GM21528 (cell line): ENCODE measurements around the gene UBN1.

ENCODE experiments used
- ATAC-seq: cut with Tn5 transposase; IDR thresholded peaks from one replicate; pipeline ENCODE4 v1.9.1; 2021; ENCODE audit warnings: mild to moderate bottlenecking, moderate library complexity; ENCODE audit not compliant: unreplicated experiment, low FRiP score

Gene UBN1

GRCh38 chr16:4846901-4847773, at the start of gene UBN1, which contains the start of gene GLYR1:
UBN1 (plus strand) TSS chr16:4847481; CDS start chr16:4852918, 5,437 bp downstream.
GLYR1 (minus strand) TSS chr16:4847288; CDS start chr16:4847265, 23 bp downstream.
- ATAC-seq, result peak; percentile 87

GRCh38 chr16:4797805-4798252, 49.5 kb upstream of the UBN1 start:
- ATAC-seq, result no peak

GRCh38 chr16:4798456-4798855, 48.8 kb upstream of the UBN1 start:
- no peak for ATAC-seq

DNA sequence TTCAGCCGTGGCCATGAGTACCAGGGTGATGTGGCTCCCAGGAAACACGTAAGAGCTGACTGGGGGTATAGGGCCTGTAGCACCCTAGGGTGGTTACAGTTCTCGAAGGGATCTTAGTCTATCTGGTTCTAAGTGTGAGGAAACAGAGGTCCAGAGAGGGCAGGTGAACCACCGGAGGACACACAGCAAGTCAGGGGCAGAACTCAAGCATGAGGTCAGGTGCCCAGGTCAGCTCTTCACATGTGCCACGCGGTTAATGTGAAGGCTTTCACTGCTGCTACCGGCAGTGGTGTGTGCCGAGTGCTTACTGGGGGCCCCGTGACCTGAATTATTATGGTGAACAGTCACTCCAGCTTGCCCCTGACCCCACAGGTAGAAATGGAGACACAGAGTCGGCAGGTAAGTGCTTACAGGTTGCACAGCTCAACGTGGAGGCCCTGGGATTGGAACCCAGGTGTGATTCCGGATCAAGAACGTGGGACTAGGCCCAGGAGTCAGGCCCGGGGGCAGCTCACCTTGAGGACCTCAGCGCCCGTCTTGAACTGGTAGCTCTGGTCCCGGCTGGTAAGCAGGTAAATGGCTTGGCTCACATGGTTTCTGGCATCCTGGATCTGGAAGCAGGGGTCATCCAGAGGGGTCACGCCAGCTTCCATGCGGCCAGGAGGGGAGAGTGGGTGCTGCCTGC, 48.0 kb upstream of the UBN1 start:
- ATAC-seq, result no peak

DNA sequence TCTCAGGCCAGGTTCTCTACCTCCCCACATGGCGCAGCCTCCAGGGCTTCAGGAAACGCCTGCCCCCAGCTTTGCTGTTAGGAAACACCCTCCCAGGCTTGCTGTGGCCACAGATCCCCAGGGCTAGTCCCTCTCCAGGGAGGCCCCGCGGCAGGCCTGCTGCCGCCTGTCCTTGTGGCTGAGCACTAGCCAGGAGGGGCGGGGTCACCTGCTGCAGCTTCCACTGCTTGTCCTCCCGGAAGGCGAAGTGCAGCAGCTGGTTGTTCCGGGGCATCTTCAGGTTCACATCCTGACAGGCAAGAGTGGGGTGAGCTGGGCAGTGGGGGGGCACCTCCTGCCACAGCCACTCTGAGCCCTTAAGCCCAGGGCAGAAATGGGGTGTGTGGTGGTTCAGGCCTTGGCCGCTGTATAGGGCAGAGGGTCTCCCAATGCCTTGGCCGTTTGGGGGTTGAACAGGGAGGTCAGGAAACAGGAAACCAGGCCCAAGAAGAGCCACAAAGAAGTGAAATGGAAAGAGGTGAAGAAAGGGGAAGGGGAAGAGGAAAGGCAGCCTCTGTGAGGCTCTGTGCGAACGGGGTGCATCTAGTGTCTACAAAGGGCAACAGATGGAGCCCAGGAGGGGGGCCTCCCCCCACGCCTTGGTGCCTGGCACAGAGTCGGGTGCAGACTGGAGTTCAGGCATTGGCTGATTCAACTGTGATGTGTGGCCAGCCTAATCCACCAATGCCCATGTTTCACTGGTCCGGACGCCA, 46.8 kb upstream of the UBN1 start:
- no peak for ATAC-seq

- no peak for ATAC-seq
These were observed 46.0 kb upstream of the UBN1 start for GRCh38 chr16:4801051-4801961.

GRCh38 chr16:4801962-4802658, 45.2 kb upstream of the UBN1 start, which contains the start of gene ROGDI:
ROGDI (minus strand) TSS chr16:4802633; CDS start chr16:4802571, 62 bp downstream.
- ATAC-seq, result peak; percentile 53

DNA sequence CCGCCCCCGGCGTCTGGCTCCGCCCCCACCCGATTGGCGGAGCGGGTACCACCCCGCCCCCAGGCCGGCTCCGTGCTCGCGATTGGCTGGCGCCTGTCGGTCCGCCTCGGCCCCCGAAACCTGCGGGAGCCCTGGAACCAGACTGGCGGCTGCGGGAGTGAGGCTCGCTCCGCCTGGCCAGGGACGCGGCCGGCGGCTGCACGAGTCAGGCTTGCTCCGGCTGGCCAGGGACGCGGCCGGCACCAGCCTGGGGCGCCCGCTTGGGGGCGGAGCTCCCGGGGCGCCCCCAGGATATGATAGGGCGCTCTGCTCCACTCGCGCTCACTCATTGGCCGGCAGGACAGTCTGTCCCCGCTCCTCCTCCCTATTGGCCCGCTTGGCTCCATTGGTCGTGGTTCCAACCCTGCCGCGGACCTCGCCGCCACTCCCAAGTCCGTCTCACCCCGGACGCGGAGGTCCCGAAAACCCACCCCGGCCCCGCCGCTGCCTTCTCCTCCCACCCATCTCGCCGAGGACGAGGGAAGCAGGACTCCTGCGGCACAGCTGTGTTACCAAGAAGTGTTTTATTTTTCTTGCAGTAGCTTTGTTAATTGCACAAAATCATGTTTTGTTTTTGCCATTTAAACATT, 44.5 kb upstream of the UBN1 start:
- peak; percentile 90 for ATAC-seq

GRCh38 chr16:4803401-4803844, 43.9 kb upstream of the UBN1 start:
- ATAC-seq, result no peak

- ATAC-seq, result no peak
These were observed 43.2 kb upstream of the UBN1 start for GRCh38 chr16:4803898-4804762.

- ATAC-seq, result no peak
These were observed 42.0 kb upstream of the UBN1 start for GRCh38 chr16:4805231-4805630.

GRCh38 chr16:4806280-4806679, 41.0 kb upstream of the UBN1 start:
- no peak for ATAC-seq

- no peak for ATAC-seq
These were observed 36.0 kb upstream of the UBN1 start for GRCh38 chr16:4811242-4811641.

DNA sequence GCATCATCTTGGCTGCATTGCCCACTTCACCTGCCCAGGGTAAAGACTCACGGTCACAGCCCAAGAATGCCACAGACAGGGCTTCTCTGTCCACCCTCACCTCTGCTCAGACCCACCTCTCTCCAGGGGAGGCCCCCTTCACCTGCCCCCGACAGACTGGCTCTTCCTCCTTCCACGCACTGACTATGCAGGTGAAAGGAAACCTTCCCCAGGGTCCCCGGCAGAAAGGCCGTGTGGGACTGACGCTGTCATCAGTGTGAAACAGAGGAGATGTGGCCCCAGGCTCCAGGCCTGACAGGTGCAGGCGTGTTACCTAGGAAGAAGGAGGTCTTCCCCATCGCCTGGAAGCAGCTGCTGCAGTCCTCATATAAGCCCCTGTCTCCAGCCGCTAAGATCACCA, 35.5 kb upstream of the UBN1 start:
- ATAC-seq, result no peak

DNA sequence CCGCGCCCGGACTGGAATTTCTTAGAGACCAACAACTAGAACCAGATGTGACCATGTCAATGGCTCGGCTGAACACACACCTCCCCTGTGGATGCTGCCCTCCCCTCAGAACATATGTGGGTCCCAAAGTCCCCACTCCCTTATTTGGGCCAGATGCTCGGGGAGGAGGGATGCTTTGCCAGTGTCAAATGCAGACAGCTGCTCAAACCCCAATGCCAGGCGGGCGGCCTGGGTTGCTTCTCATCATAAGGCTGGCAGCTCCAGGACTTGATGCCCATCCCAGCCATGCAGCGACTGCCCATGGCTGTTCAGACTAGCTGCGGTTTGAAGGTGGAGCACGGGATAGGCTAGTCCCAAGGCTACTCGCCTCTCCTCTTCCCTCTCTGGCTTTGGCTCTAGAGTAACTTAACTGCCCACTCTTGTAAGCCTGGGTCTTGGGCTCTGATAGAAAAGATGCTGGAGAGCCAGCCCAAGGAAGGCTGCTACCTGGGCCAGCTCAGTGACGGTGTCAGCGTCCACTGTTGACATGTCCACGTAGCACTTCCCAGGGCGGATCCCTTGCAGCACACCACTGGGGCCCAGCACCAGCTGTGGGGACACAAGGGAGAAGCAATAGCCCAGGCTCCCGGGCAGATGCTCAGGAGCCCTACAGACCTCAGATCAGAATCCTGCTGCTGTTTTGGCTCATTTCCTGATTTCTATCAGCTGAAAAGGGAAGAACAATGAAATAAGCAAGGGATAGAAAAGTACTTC, 33.9 kb upstream of the UBN1 start:
- ATAC-seq, result no peak

- ATAC-seq, result no peak
These were observed 33.2 kb upstream of the UBN1 start for GRCh38 chr16:4814046-4814445.
